Measurements from ENCODE around the gene CSRP2. TPM values are rescaled to one million over a fixed set of nuclear protein-coding genes. Genes with fewer than 3 reads are reported as not detected.

CSRP2 gene
- total RNA-seq, 2 experiments from 2014 or later = 0.63 to 4.3 TPM

DNA sequence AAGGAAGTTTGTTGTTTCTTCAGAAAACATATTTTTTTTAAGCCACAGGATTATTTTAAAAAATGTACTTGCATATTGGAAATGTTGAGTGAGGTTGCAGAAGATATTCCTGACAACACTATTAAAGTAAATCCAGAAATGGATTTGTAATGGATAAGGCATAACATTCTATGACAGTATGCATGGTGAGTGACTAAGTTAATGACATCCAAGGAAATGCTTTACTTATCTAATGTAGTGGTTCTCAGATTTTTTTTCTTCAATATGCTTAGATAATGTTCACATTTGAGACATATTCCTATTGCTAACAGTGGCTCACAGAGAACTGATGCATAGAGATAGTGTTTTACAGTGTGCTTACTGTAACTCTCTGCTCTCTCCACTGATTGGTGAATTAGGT, 65.6 kb downstream of the CSRP2 start:
- H3K4me3 ChIP-seq (ENCODE audit: low read depth, low read length, poor library complexity, severe bottlenecking) = no peak overlapping the region
- H3K79me2 ChIP-seq (ENCODE audit: insufficient read depth, low read depth, low read length) = no peaks in the 10 kb centered on the region
- peaks cover 31% of the 10 kb centered on the region; the same call in 1 of the 2 replicates for H3K36me3 ChIP-seq (ENCODE audit: insufficient read depth, low read length)
- no peak overlapping the region for H2AFZ ChIP-seq (ENCODE audit: low read length)
- BruUV-seq (replicated peaks) = no TSS peak
- H4K20me1 ChIP-seq (ENCODE audit: insufficient read depth, low read length) = no peaks in the 10 kb centered on the region
- H3K9me3 ChIP-seq (ENCODE audit: low read length) = no peaks in the 10 kb centered on the region
- CTCF ChIA-PET (ENCODE audit: unreplicated experiment) = no interaction called here
- no peaks in the 10 kb centered on the region for H3K9me2 ChIP-seq (ENCODE audit: insufficient read depth, low read length)
- no peak overlapping the region for H3K4me2 ChIP-seq (ENCODE audit: low read length)
- TF ChIP-seq EZH2phosphoT487 (IDR thresholded peaks at IDR 0.05; ENCODE audit: borderline replicate concordance, low read depth, low read length) (no peak), CTCF (conservative IDR thresholded peaks at IDR 0.05; ENCODE audit: low read length) (no peak)
- no peak for DNase-seq (ENCODE audit: low spot score)
- POLR2A ChIA-PET = no interaction called here
- H3K27ac ChIP-seq (ENCODE audit: low read depth, low read length, poor library complexity, severe bottlenecking) = no peak overlapping the region
- intact Hi-C loops (cut with micrococcal nuclease; ENCODE audit: unreplicated experiment) = no loop called here
- no peaks in the 10 kb centered on the region for H3K4me1 ChIP-seq (ENCODE audit: insufficient read depth, low read length, poor library complexity, severe bottlenecking)

- ChIA-PET POLR2A (interaction anchor here (0.6 kb wide), 1 partner anchor 9 kb away, joined by 3 read pairs; no protein-coding TSS in a partner anchor), CTCF (ENCODE audit: unreplicated experiment) (no interaction called here)
- H3K36me3 ChIP-seq (ENCODE audit: insufficient read depth, low read length) = peaks cover 34% of the 10 kb centered on the region; the same call in 1 of the 2 replicates
- TF ChIP-seq CTCF (conservative IDR thresholded peaks at IDR 0.05; ENCODE audit: low read length) = no peak
- TF ChIP-seq EZH2phosphoT487 (IDR thresholded peaks at IDR 0.05; ENCODE audit: borderline replicate concordance, low read depth, low read length) = no peak
- no peak overlapping the region for H2AFZ ChIP-seq (ENCODE audit: low read length)
- no peak overlapping the region for H3K4me3 ChIP-seq (ENCODE audit: low read depth, low read length, poor library complexity, severe bottlenecking)
- no peaks in the 10 kb centered on the region for H3K9me3 ChIP-seq (ENCODE audit: low read length)
- intact Hi-C loops (cut with micrococcal nuclease; ENCODE audit: unreplicated experiment) = no loop called here
- H3K79me2 ChIP-seq (ENCODE audit: insufficient read depth, low read depth, low read length) = no peaks in the 10 kb centered on the region
- DNase-seq (ENCODE audit: low spot score) = no peak
- no peak overlapping the region for H3K4me2 ChIP-seq (ENCODE audit: low read length)
- H3K9me2 ChIP-seq (ENCODE audit: insufficient read depth, low read length) = no peaks in the 10 kb centered on the region
- no TSS peak for BruUV-seq (replicated peaks)
- no peak overlapping the region for H3K27ac ChIP-seq (ENCODE audit: low read depth, low read length, poor library complexity, severe bottlenecking)
- H3K4me1 ChIP-seq (ENCODE audit: insufficient read depth, low read length, poor library complexity, severe bottlenecking) = no peaks in the 10 kb centered on the region
- H4K20me1 ChIP-seq (ENCODE audit: insufficient read depth, low read length) = no peaks in the 10 kb centered on the region
Observed at GRCh38 chr12:76811976-76812375, 66.8 kb downstream of the CSRP2 start.

DNA sequence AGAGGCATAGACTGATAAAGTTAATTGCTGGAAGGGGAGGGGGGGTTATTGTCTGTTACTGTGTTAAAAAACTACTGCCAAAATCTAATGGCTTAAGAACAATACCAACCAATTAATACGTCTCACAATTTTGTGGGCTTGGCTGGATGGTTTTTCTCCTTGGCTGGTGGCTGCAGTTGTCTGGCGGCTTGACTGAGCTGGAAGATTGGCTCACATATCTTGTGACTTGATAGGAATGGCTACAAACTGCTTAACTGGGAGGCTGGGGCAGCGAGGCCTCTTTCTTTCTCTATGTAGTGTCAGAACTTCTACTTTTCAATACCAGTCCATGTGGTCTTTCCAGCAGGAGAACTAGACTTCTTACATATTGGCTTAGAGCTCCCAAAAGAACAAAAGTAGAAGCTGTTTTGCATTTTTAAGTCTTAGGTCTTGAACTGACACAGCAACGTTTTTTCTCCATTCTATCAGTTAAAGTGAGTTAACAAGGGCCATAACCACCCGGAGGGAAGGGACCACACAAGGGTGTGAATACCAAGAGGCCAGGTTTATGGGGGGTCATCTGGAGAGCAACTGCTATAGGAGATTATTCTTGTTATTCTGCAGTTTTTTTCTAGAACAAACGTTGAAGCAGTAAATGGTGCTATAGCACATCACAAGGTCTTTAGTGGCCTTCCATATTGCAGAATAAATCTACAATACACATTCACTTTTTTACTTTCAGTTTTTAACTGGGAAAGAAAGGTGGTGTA, 68.0 kb downstream of the CSRP2 start:
- DNase-seq (ENCODE audit: low spot score) = no peak
- Histone ChIP-seq H3K4me1 (ENCODE audit: insufficient read depth, low read length, poor library complexity, severe bottlenecking) (no peaks in the 10 kb centered on the region), H3K9me2 (ENCODE audit: insufficient read depth, low read length) (no peaks in the 10 kb centered on the region), H3K4me3 (ENCODE audit: low read depth, low read length, poor library complexity, severe bottlenecking) (no peak overlapping the region), H3K27ac (ENCODE audit: low read depth, low read length, poor library complexity, severe bottlenecking) (no peak overlapping the region), H3K36me3 (ENCODE audit: insufficient read depth, low read length) (peaks cover 36% of the 10 kb centered on the region; the same call in 1 of the 2 replicates), H3K79me2 (ENCODE audit: insufficient read depth, low read depth, low read length) (no peaks in the 10 kb centered on the region), H4K20me1 (ENCODE audit: insufficient read depth, low read length) (no peaks in the 10 kb centered on the region), H2AFZ (ENCODE audit: low read length) (no peak overlapping the region), H3K9me3 (ENCODE audit: low read length) (no peaks in the 10 kb centered on the region), H3K4me2 (ENCODE audit: low read length) (no peak overlapping the region)
- ChIA-PET CTCF (ENCODE audit: unreplicated experiment) (no interaction called here), POLR2A (no interaction called here)
- intact Hi-C loops (cut with micrococcal nuclease; ENCODE audit: unreplicated experiment) = no loop called here
- TF ChIP-seq CTCF (conservative IDR thresholded peaks at IDR 0.05; ENCODE audit: low read length) (no peak), EZH2phosphoT487 (IDR thresholded peaks at IDR 0.05; ENCODE audit: borderline replicate concordance, low read depth, low read length) (no peak)
- no TSS peak for BruUV-seq (replicated peaks)

Data from OCI-LY7 (cell line).